Endothelial cell of umbilical vein (primary cell): ENCODE results near the gene CPA4. TPM values are rescaled to one million over a fixed set of nuclear protein-coding genes. Genes with fewer than 3 reads are reported as not detected.
A peak's percentile ranks its signal among the peaks of the same experiment; 100 is the strongest.

ENCODE experiments used
- BruUV-seq: library from RNA; stranded (reverse); fragments of 400-500 nt; replicated peaks from 2 replicates; lab custom pipeline; 2021; lab: Mats Ljungman, UMichigan
- CTCF ChIA-PET: fragments of 300-600, 350-600 bp; sonication (Branson Sonifier 250); formaldehyde crosslinking; loops from one replicate; lab custom pipeline; 2021; ENCODE audit warnings: antibody characterized with exemption, inconsistent platforms; lab: Charles Lee
- POLR2A ChIA-PET: fragments of 300-600, 350-600 bp; sonication (Branson Sonifier 250); formaldehyde crosslinking; loops from one replicate; lab custom pipeline; 2021; ENCODE audit warnings: antibody characterized with exemption, inconsistent platforms; lab: Charles Lee
- DNase-seq: peaks from one replicate; pipeline ENCODE4 v3.0.0-alpha.2; 2011; ENCODE audit warnings: low read depth, low spot score
- FAIRE-seq: peaks from 2 replicates; lab custom pipeline; 2011; peaks lifted over from hg19 to GRCh38; lab: Jason Lieb, UNC
- H2AFZ ChIP-seq: 2 replicates; pipeline ENCODE4 v1.6.0; 2012; ENCODE audit warnings: low read depth, low read length, control low read depth, inconsistent platforms
- H3K27ac ChIP-seq: 2 replicates; pipeline ENCODE4 v1.5.1; 2011; ENCODE audit warnings: low read depth, mild to moderate bottlenecking, control low read depth, low read length, moderate library complexity; ENCODE audit not compliant: insufficient read depth
- H3K27me3 ChIP-seq, 2 experiments: 2 replicates each; pipeline versions ENCODE4 v1.6.0 to v1.6.1; 2011; ENCODE audit warnings: low read length in 2 of 2, mixed read lengths in 1 of 2; ENCODE audit not compliant: control insufficient read depth in 2 of 2, insufficient read depth in 2 of 2
- H3K36me3 ChIP-seq, 2 experiments: 2 replicates in 1 of 2; 3 replicates in 1 of 2; pipeline ENCODE4 v1.5.1; 2011; ENCODE audit warnings: low read length in 2 of 2, mild to moderate bottlenecking in 1 of 2, moderate library complexity in 1 of 2; ENCODE audit not compliant: control insufficient read depth in 2 of 2, insufficient read depth in 2 of 2; ENCODE audit errors: extremely low read depth in 1 of 2
- H3K4me1 ChIP-seq: 3 replicates; pipeline ENCODE4 v1.5.1; 2011; ENCODE audit warnings: mild to moderate bottlenecking, low read length; ENCODE audit not compliant: control insufficient read depth, insufficient read depth; ENCODE audit errors: extremely low read depth
- H3K4me2 ChIP-seq: 2 replicates; pipeline ENCODE4 v1.6.1; 2011; ENCODE audit warnings: low read length, control low read depth, mixed read lengths; ENCODE audit not compliant: insufficient read depth
- H3K4me3 ChIP-seq, 3 experiments: fragments of 200-600 bp in 1 of 3; sonication (generic), shearing (Covaris generic) in 1 of 3; replicated peaks in 1 of 3; 2 replicates each; pipeline ENCODE4 v1.5.1; 2011 to 2016; ENCODE audit warnings: control low read depth in 3 of 3, low read length in 3 of 3, mild to moderate bottlenecking in 2 of 3, inconsistent platforms in 1 of 3, low read depth in 1 of 3, moderate library complexity in 1 of 3; ENCODE audit not compliant: insufficient read depth in 1 of 3
- H3K79me2 ChIP-seq: 2 replicates; pipeline ENCODE4 v1.6.0; 2012; ENCODE audit warnings: low read length, inconsistent platforms; ENCODE audit not compliant: control insufficient read depth, insufficient read depth
- H3K9ac ChIP-seq: replicated peaks from 2 replicates; pipeline ENCODE3; 2011; ENCODE audit warnings: low read length, control low read depth; ENCODE audit not compliant: insufficient read depth; ENCODE audit errors: extremely low read depth
- H3K9me1 ChIP-seq: replicated peaks from 3 replicates; pipeline ENCODE4 v1.6.0; 2011; ENCODE audit warnings: mild to moderate bottlenecking, low read length; ENCODE audit not compliant: control insufficient read depth, insufficient read depth; ENCODE audit errors: extremely low read depth
- H3K9me3 ChIP-seq: replicated peaks from 2 replicates; pipeline ENCODE4 v1.5.1; 2012; ENCODE audit warnings: low read length, inconsistent platforms; ENCODE audit not compliant: control insufficient read depth, insufficient read depth
- H4K20me1 ChIP-seq: replicated peaks from 2 replicates; pipeline ENCODE3; 2011; ENCODE audit warnings: mild to moderate bottlenecking, low read length; ENCODE audit not compliant: control insufficient read depth, insufficient read depth; ENCODE audit errors: extremely low read depth
- CTCF ChIP-seq, 2 donors: IDR thresholded peaks; 1 replicate in 1 of 2; 2 replicates in 1 of 2; pipeline ENCODE4 v1.5.1; 2011; ENCODE audit warnings: low read length in 2 of 2, mild to moderate bottlenecking in 2 of 2, moderate library complexity in 2 of 2, control low read depth in 1 of 2, inconsistent platforms in 1 of 2, low read depth in 1 of 2; ENCODE audit not compliant: insufficient read depth in 1 of 2; ENCODE audit errors: extremely low read depth in 1 of 2
- EZH2 ChIP-seq: IDR thresholded peaks from 2 replicates; pipeline ENCODE4 v1.6.1; 2012; ENCODE audit warnings: borderline replicate concordance, low read depth, mild to moderate bottlenecking, moderate library complexity, low read length, inconsistent platforms; ENCODE audit not compliant: severe bottlenecking
- FOS ChIP-seq: IDR thresholded peaks from 2 replicates; pipeline ENCODE4 v1.6.1; 2011; ENCODE audit warnings: mild to moderate bottlenecking, low read length, moderate library complexity, borderline replicate concordance; ENCODE audit not compliant: insufficient read depth
- GATA2 ChIP-seq: IDR thresholded peaks from 2 replicates; pipeline ENCODE4 v1.7.0; 2011; ENCODE audit warnings: low read depth, mild to moderate bottlenecking, moderate library complexity, mixed read lengths, low read length; ENCODE audit not compliant: insufficient read length, insufficient read depth
- MAX ChIP-seq: IDR thresholded peaks from 2 replicates; pipeline ENCODE4 v1.6.1; 2011; ENCODE audit not compliant: insufficient read depth, insufficient read length
- MYC ChIP-seq: IDR thresholded peaks from one replicate; pipeline ENCODE4 v1.6.1; 2011; ENCODE audit warnings: mild to moderate bottlenecking, low read depth, low read length
- POLR2A ChIP-seq: IDR thresholded peaks from 2 replicates; pipeline ENCODE4 v1.6.1; 2012; ENCODE audit warnings: low read depth, mild to moderate bottlenecking, control low read depth, low read length
- dilution Hi-C: fragments of 300-500 bp; cut with MboI; formaldehyde crosslinking; loops from one replicate; pipeline ENCODE4 v1.15.0; 2019; ENCODE audit warnings: low sequenced_read_pairs; ENCODE audit not compliant: extremely low pct_ligation_motif_present
- intact Hi-C: fragments of 100-400 bp; cut with micrococcal nuclease; formaldehyde crosslinking; loops from one replicate; pipeline ENCODE4 v1.10.0; 2022
- polyA plus RNA-seq, 4 experiments: library from polyadenylated mRNA; depleted of rRNA in 3 of 4; stranded (reverse) in 3 of 4; unstranded in 1 of 4; fragments of >200 nt; gene quantifications; 2 replicates each; pipeline versions ENCODE4 v1.2.1 to v1.2.3, GENCODE V29; 2011 to 2012; ENCODE audit warnings: missing spikeins in 1 of 4
- total RNA-seq: library from RNA; stranded (reverse); gene quantifications from 2 replicates; pipeline ENCODE4 v1.2.3, GENCODE V29; 2021

CPA4 gene
- total and polyA plus RNA-seq, 2 donors (not counting 3 experiments of a cell fraction or from before 2014, with no cell fraction given) = 0.36 TPM; not detected in 1

- H3K36me3 ChIP-seq = no peaks in the 10 kb centered on the region
- H3K9me1 ChIP-seq = no peaks in the 10 kb centered on the region
- H3K4me2 ChIP-seq = peak overlapping the region; percentile 12
- H3K27ac ChIP-seq = no peak overlapping the region
- no peak overlapping the region for H3K9ac ChIP-seq
- CTCF ChIA-PET = interaction anchor here (1.0 to 1.6 kb wide), 3 partner anchors 9 to 485 kb away, joined by 3 to 4 read pairs (median 4); no protein-coding TSS in a partner anchor
- peak overlapping the region; percentile 45 for H2AFZ ChIP-seq
- H3K4me3 ChIP-seq = peak overlapping the region in 1 of 3 experiments; percentile 10
- intact Hi-C loops = no loop called here
- FAIRE-seq (no peak), DNase-seq (peak; percentile 24)
- H4K20me1 ChIP-seq = no peaks in the 10 kb centered on the region
- BruUV-seq = no TSS peak
- POLR2A ChIA-PET = interaction anchor here (0.7 kb wide), 1 partner anchor 83 kb away, joined by 4 read pairs; no protein-coding TSS in a partner anchor
- peaks cover 5 to 30% of the 10 kb centered on the region in 2 experiments for H3K27me3 ChIP-seq
- H3K4me1 ChIP-seq = peaks cover 2% of the 10 kb centered on the region
- TF ChIP-seq MYC = no peak
- no peak for TF ChIP-seq MAX
- TF ChIP-seq FOS = no peak
- TF ChIP-seq EZH2 = no peak
- H3K9me3 ChIP-seq = no peaks in the 10 kb centered on the region
- dilution Hi-C loops = no loop called here
- no peaks in the 10 kb centered on the region for H3K79me2 ChIP-seq
These were observed 19.7 kb upstream of the CPA4 start for GRCh38 chr7:130273081-130273932.

- Histone ChIP-seq H3K4me1 (peaks cover 2% of the 10 kb centered on the region), H3K79me2 (no peaks in the 10 kb centered on the region), H3K4me3 (no peak overlapping the region), H4K20me1 (no peaks in the 10 kb centered on the region), H3K27me3 (peaks cover 5 to 30% of the 10 kb centered on the region in 2 experiments), H3K27ac (no peak overlapping the region), H3K9me3 (no peaks in the 10 kb centered on the region), H2AFZ (no peak overlapping the region), H3K9me1 (no peaks in the 10 kb centered on the region), H3K9ac (no peak overlapping the region), H3K36me3 (no peaks in the 10 kb centered on the region), H3K4me2 (peak overlapping the region; percentile 19)
- POLR2A ChIA-PET = no interaction called here
- CTCF ChIA-PET = interaction anchor here (1.0 to 1.6 kb wide), 3 partner anchors 9 to 484 kb away, joined by 3 to 4 read pairs (median 4); no protein-coding TSS in a partner anchor
- no TSS peak for BruUV-seq
- dilution Hi-C loops = no loop called here
- FAIRE-seq (no peak), DNase-seq (no peak)
- intact Hi-C loops = no loop called here
- TF ChIP-seq GATA2 (no peak), MYC (no peak), CTCF (IDR thresholded peaks at IDR 0.05; ENCODE audit: extremely low read depth in 1 of 2, insufficient read depth in 1 of 2, low read depth in 1 of 2, low read length in 2 of 2) (no peak), POLR2A (no peak), MAX (no peak)
These were observed 19.1 kb upstream of the CPA4 start for GRCh38 chr7:130273933-130274255.
